GM18909 (cell line): ENCODE data around the gene OR8D2.
"Not testable (repeated sequence)": the region's sequence is repeated elsewhere in the genome, so short reads cannot be mapped to it uniquely, and the experiment has no call there.

Source experiments
- ATAC-seq: cut with Tn5 transposase; IDR thresholded peaks from one replicate; pipeline ENCODE4 v1.9.1; 2021; ENCODE audit warnings: mild to moderate bottlenecking; ENCODE audit not compliant: unreplicated experiment, poor library complexity

OR8D2 gene

GRCh38 chr11:124294687-124295086 lies 25.3 kb downstream of the OR8D2 start:
- ATAC-seq, result no peak

GRCh38 chr11:124285610-124286344 lies 34.2 kb downstream of the OR8D2 start:
- no peak for ATAC-seq

GRCh38 chr11:124278261-124278660 lies 41.7 kb downstream of the OR8D2 start:
- ATAC-seq, result no peak

GRCh38 chr11:124277804-124278203 lies 42.2 kb downstream of the OR8D2 start:
- ATAC-seq, result no peak

- ATAC-seq, result no peak
Measured at GRCh38 chr11:124277207-124277606, 42.8 kb downstream of the OR8D2 start.

- no peak for ATAC-seq
Measured at GRCh38 chr11:124276081-124276480, 43.9 kb downstream of the OR8D2 start.

- ATAC-seq, result no peak
Measured at GRCh38 chr11:124274000-124274399, 46.0 kb downstream of the OR8D2 start.

- ATAC-seq, result not testable (repeated sequence)
Measured at GRCh38 chr11:124270886-124271285, 49.1 kb downstream of the OR8D2 start.
